ENCODE measurements around the gene NECAB2. TPM values are rescaled to one million over a fixed set of nuclear protein-coding genes. Genes with fewer than 3 reads are reported as not detected.

Gene NECAB2
- total RNA-seq, 2 experiments from 2014 or later = not detected

GRCh38 chr16:83970430-83970815 is 2.4 kb downstream of the NECAB2 start:
- CTCF ChIA-PET = interaction anchor here (1.2 to 2.2 kb wide), 2 partner anchors 93 to 96 kb away, joined by 3 to 7 read pairs; no protein-coding TSS in a partner anchor
- H3K4me1 Mint-ChIP-seq = peaks cover 2% of the 10 kb centered on the region

GRCh38 chr16:83971165-83972130 is 3.4 kb downstream of the NECAB2 start:
- Mint-ChIP-seq H3K4me1 (peaks cover 2% of the 10 kb centered on the region), H3K9me3 (ENCODE audit: low read depth) (no peaks in the 10 kb centered on the region), H3K4me3 (no peak overlapping the region), H3K27ac (no peak overlapping the region), H3K36me3 (no peaks in the 10 kb centered on the region), H3K27me3 (peaks cover 20% of the 10 kb centered on the region)
- DNase-seq (no peak), ATAC-seq (no peak)
- CTCF ChIA-PET = interaction anchor here (1.1 to 2.2 kb wide), 2 partner anchors 92 to 93 kb away, joined by 3 to 7 read pairs; no protein-coding TSS in a partner anchor

More at GRCh38 chr16:83970430-83970815, 2.4 kb downstream of the NECAB2 start:
- H3K36me3 Mint-ChIP-seq = no peaks in the 10 kb centered on the region
- H3K27me3 Mint-ChIP-seq = peaks cover 20% of the 10 kb centered on the region
- DNase-seq (no peak), ATAC-seq (no peak)
- H3K27ac Mint-ChIP-seq = no peak overlapping the region
- H3K4me3 Mint-ChIP-seq = no peak overlapping the region
- no peaks in the 10 kb centered on the region for H3K9me3 Mint-ChIP-seq (ENCODE audit: low read depth)

- Mint-ChIP-seq H3K4me3 (no peak overlapping the region), H3K4me1 (peaks cover 2% of the 10 kb centered on the region), H3K9me3 (ENCODE audit: low read depth) (no peaks in the 10 kb centered on the region), H3K36me3 (no peaks in the 10 kb centered on the region), H3K27me3 (peaks cover 20% of the 10 kb centered on the region), H3K27ac (no peak overlapping the region)
- no peak for DNase-seq
- CTCF ChIA-PET = interaction anchor here (1.1 to 2.2 kb wide), 2 partner anchors 91 to 92 kb away, joined by 3 to 7 read pairs; no protein-coding TSS in a partner anchor
- ATAC-seq = no peak
These were observed 4.4 kb downstream of the NECAB2 start for GRCh38 chr16:83972256-83973008.

- no peaks in the 10 kb centered on the region for H3K36me3 Mint-ChIP-seq
- no peaks in the 10 kb centered on the region for H3K4me1 Mint-ChIP-seq
- no peak overlapping the region for H3K27ac Mint-ChIP-seq
- CTCF ChIA-PET = interaction anchor here (1.1 kb wide), 1 partner anchor 92 kb away, joined by 3 read pairs; no protein-coding TSS in a partner anchor
- H3K27me3 Mint-ChIP-seq = peaks cover 16% of the 10 kb centered on the region
- no peak overlapping the region for H3K4me3 Mint-ChIP-seq
- no peak for DNase-seq
- no peak for ATAC-seq
- no peaks in the 10 kb centered on the region for H3K9me3 Mint-ChIP-seq (ENCODE audit: low read depth)
These were observed 5.0 kb downstream of the NECAB2 start for GRCh38 chr16:83973077-83973476.

GRCh38 chr16:83973581-83974385 is 5.7 kb downstream of the NECAB2 start:
- CTCF ChIA-PET = no interaction called here
- Mint-ChIP-seq H3K4me3 (no peak overlapping the region), H3K27ac (no peak overlapping the region), H3K4me1 (no peaks in the 10 kb centered on the region), H3K36me3 (no peaks in the 10 kb centered on the region), H3K9me3 (ENCODE audit: low read depth) (peaks cover 2% of the 10 kb centered on the region), H3K27me3 (peaks cover 16% of the 10 kb centered on the region)
- DNase-seq (no peak), ATAC-seq (no peak)

- H3K27me3 Mint-ChIP-seq = peaks cover 12% of the 10 kb centered on the region
- no peaks in the 10 kb centered on the region for H3K36me3 Mint-ChIP-seq
- H3K9me3 Mint-ChIP-seq (ENCODE audit: low read depth) = peaks cover 5% of the 10 kb centered on the region
- H3K4me3 Mint-ChIP-seq = no peak overlapping the region
- DNase-seq (no peak), ATAC-seq (no peak)
- H3K27ac Mint-ChIP-seq = no peak overlapping the region
- CTCF ChIA-PET = no interaction called here
- H3K4me1 Mint-ChIP-seq = no peaks in the 10 kb centered on the region
These were observed 6.4 kb downstream of the NECAB2 start for GRCh38 chr16:83974475-83974874.

GRCh38 chr16:83975590-83976260 is 7.7 kb downstream of the NECAB2 start:
- H3K9me3 Mint-ChIP-seq (ENCODE audit: low read depth) = peaks cover 5% of the 10 kb centered on the region
- H3K36me3 Mint-ChIP-seq = no peaks in the 10 kb centered on the region
- H3K4me1 Mint-ChIP-seq = no peaks in the 10 kb centered on the region
- DNase-seq (no peak), ATAC-seq (no peak)
- CTCF ChIA-PET = no interaction called here
- no peak overlapping the region for H3K4me3 Mint-ChIP-seq
- H3K27ac Mint-ChIP-seq = no peak overlapping the region
- H3K27me3 Mint-ChIP-seq = peaks cover 6% of the 10 kb centered on the region

GRCh38 chr16:83977056-83977815 is 9.2 kb downstream of the NECAB2 start:
- Mint-ChIP-seq H3K9me3 (ENCODE audit: low read depth) (peaks cover 5% of the 10 kb centered on the region), H3K36me3 (no peaks in the 10 kb centered on the region), H3K4me1 (no peaks in the 10 kb centered on the region), H3K27ac (no peak overlapping the region), H3K27me3 (no peaks in the 10 kb centered on the region), H3K4me3 (no peak overlapping the region)
- DNase-seq (no peak), ATAC-seq (no peak)
- CTCF ChIA-PET = no interaction called here

GRCh38 chr16:83978401-83978904 is 10.4 kb downstream of the NECAB2 start:
- Mint-ChIP-seq H3K36me3 (no peaks in the 10 kb centered on the region), H3K9me3 (ENCODE audit: low read depth) (peaks cover 5% of the 10 kb centered on the region), H3K27ac (no peak overlapping the region), H3K4me3 (no peak overlapping the region), H3K4me1 (no peaks in the 10 kb centered on the region), H3K27me3 (no peaks in the 10 kb centered on the region)
- DNase-seq (no peak), ATAC-seq (no peak)
- CTCF ChIA-PET = interaction anchor here (1.1 kb wide), 1 partner anchor 209 kb away, joined by 3 read pairs; the partner anchor contains the start of gene TAF1C

GRCh38 chr16:83979441-83979840 is 11.4 kb downstream of the NECAB2 start:
- CTCF ChIA-PET = no interaction called here
- no peak overlapping the region for H3K27ac Mint-ChIP-seq

GRCh38 chr16:83980794-83981193 is 12.8 kb downstream of the NECAB2 start:
- no peak overlapping the region for H3K27ac Mint-ChIP-seq
- H3K4me1 Mint-ChIP-seq = no peaks in the 10 kb centered on the region
- H3K36me3 Mint-ChIP-seq = no peaks in the 10 kb centered on the region
- DNase-seq (no peak), ATAC-seq (no peak)
- H3K9me3 Mint-ChIP-seq (ENCODE audit: low read depth) = peaks cover 5% of the 10 kb centered on the region
- CTCF ChIA-PET = no interaction called here
- H3K4me3 Mint-ChIP-seq = no peak overlapping the region
- no peaks in the 10 kb centered on the region for H3K27me3 Mint-ChIP-seq

More at GRCh38 chr16:83979441-83979840, 11.4 kb downstream of the NECAB2 start:
- Mint-ChIP-seq H3K27me3 (no peaks in the 10 kb centered on the region), H3K9me3 (ENCODE audit: low read depth) (peaks cover 5% of the 10 kb centered on the region), H3K4me1 (no peaks in the 10 kb centered on the region), H3K36me3 (no peaks in the 10 kb centered on the region), H3K4me3 (no peak overlapping the region)
- DNase-seq (no peak), ATAC-seq (no peak)

GRCh38 chr16:83981799-83982198 is 13.8 kb downstream of the NECAB2 start:
- H3K27me3 Mint-ChIP-seq = no peaks in the 10 kb centered on the region
- H3K27ac Mint-ChIP-seq = no peak overlapping the region
- ATAC-seq = no peak
- H3K4me3 Mint-ChIP-seq = no peak overlapping the region
- DNase-seq = no peak
- H3K9me3 Mint-ChIP-seq (ENCODE audit: low read depth) = peaks cover 5% of the 10 kb centered on the region
- H3K36me3 Mint-ChIP-seq = no peaks in the 10 kb centered on the region
- no peaks in the 10 kb centered on the region for H3K4me1 Mint-ChIP-seq
- CTCF ChIA-PET = interaction anchor here (0.9 kb wide), 1 partner anchor 81 kb away, joined by 3 read pairs; no protein-coding TSS in a partner anchor
